ENCODE measurements around the gene TOE1.
"Not testable (repeated sequence)": the region's sequence is repeated elsewhere in the genome, so short reads cannot be mapped to it uniquely, and the experiment has no call there.

Gene TOE1

DNA sequence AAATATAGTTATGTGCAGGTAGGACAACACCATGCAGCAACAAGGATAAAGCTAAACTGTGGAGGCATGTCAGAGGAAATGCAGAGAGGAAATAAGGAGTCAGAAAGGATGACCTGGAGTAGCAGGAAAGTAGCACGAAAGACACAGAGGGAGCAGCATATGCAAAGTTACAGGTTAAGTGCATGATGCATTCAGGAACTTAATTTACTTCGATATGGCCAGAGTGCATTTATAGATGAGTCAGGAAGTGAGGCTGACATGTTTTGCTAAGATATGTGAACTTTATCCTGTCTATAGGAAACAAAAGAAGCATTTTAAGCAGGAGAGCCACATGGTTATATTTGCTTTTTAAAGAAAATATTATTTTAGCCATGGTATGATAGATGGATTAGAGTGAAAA lies 15.7 kb downstream of the TOE1 start:
- DNase-seq (ENCODE audit: low spot score), result no peak

DNA sequence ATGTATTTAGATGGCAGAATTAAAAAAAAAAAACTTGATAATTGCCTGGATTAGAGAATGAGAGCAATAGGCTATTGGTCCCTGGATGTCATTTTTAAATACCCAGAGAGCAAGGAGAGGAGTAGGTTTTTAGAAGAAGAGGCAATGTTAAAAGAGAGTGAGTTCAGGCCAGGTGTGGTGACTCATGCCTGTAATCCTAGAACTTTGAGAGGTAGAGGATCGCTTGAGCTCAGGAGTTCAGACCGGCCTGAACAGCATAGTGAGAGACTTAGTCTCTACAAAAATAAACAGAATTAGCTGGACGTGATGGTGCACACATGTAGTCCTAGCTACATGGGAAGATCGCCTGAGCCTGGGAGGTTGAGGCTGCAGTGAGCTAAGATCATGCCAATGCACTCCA lies 16.2 kb downstream of the TOE1 start:
- DNase-seq (ENCODE audit: low spot score), result no peak

DNA sequence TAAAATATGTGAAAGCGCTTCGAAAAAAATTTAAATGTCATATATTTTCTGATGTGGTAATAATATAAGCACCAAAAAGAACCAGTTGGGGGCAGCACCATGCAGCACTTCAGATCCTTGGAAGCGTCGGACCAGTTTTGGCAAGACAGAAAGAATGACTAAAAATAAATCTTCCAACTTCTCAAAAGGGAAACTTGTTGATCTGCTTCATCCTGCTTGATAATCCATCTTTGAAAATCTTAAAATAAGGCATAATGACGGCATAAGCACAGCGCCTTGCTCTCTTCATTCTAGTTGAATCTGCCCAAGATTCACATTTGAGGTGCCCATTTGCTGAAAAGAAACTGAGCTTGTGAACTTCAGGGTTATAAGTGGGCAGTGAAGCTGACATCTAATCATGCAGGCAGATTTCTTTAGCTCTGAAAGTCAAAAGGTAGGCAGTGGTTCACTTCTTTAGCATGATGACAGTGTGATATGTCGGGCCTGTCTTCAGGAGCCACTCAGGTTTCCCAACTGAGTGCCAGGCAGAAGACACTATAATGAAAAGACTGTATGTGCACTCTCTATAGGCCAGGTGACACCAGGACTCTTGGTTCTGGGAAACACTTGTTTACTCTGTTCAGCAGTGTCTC lies 20.0 kb downstream of the TOE1 start:
- peak; percentile 40 for DNase-seq (ENCODE audit: low spot score)

DNA sequence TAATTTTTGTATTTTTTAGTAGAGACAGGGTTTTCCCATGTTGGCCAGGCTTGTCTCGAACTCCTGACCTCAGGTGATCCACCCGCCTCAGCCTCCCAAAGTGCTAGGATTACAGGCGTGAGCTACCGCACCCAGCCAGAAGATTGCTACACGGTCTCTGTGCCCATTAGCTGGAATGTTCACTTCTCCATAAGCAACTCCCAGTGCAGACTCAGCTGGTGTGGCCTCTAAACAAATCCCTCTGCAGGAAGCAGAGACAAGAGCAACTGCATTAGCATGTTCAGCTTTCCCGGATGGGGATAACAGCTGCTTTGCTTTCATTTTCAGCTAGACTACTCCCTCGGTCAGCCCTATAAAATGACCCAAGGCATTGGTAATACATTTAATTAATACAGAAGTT lies 21.0 kb downstream of the TOE1 start:
- DNase-seq (ENCODE audit: low spot score), result peak; percentile 55

DNA sequence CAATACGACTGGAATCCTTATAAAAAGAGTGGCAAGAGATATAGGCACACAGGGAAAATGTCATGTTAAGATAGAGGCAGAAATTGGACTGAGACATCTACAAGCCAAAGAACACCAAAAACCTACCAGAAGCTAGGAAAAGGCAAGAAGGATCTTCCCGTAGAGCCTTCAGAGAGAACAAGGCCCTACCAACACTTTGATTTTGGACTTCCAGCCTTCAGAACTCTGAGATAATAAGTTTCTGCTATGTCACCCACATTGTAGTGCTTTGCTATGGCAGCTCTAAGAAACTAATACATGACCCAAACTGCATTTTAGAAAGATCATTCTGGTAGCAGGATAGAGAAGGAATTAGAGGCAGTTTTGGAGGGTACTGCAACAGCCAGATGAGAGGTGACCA lies 24.3 kb downstream of the TOE1 start:
- DNase-seq (ENCODE audit: low spot score), result no peak

DNA sequence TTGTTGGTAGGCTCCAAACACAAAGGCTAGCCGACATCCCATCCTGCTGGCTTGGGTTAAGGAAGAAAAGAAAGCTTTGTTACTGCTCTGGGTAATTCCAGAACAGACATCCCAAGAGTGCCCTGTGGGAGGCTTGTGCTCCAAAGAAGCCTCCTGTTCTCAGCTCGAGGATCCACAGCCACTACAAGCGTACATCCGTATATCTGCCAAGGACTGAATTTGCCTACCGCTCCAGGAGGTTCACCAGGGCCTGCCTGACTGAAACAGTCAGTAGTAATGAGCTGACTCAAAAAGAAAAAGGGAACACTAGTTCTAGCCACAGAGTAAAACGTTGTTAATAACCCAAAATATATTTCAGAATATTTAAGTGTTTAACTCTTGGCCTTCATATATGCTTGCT lies 25.1 kb downstream of the TOE1 start:
- DNase-seq (ENCODE audit: low spot score), result no peak

DNA sequence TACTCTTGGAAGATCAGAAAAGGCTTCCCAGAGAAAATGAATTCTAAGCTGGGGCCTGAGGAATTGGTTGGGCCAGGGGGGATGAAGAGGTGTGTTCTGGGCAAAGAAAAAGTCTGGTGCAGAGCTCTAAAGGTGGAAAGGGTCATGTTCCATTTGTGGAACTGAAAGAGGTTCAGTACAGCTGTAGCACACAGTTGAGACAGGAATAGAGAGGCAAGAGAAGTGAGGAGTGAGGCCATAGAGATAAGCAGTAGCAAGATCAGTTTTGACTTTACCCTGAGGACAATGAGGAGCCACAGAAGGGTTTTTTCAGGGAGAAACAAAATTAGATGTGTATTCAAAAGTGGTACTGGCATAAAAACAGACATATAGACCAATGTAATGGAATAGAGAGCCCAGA lies 30.6 kb downstream of the TOE1 start:
- no peak for DNase-seq (ENCODE audit: low spot score)

DNA sequence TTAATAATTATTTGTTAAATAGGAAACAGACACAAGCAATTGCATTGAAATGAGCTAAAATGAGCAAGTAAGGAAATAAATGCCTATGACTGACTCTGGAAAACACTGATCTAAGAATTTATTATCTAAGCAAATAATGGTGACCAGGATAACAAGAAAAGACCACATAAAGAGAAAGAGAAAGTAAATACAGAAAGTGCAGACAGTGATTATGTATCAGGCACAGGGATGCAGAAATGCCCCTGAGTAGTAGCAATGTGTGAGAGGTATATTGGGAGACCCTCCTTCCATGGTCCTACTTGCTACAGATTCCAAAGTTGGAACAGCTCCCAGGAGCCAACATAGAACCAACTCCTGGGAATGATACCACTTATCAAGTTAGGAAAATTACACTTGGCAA lies 33.6 kb downstream of the TOE1 start:
- DNase-seq (ENCODE audit: low spot score), result no peak

DNA sequence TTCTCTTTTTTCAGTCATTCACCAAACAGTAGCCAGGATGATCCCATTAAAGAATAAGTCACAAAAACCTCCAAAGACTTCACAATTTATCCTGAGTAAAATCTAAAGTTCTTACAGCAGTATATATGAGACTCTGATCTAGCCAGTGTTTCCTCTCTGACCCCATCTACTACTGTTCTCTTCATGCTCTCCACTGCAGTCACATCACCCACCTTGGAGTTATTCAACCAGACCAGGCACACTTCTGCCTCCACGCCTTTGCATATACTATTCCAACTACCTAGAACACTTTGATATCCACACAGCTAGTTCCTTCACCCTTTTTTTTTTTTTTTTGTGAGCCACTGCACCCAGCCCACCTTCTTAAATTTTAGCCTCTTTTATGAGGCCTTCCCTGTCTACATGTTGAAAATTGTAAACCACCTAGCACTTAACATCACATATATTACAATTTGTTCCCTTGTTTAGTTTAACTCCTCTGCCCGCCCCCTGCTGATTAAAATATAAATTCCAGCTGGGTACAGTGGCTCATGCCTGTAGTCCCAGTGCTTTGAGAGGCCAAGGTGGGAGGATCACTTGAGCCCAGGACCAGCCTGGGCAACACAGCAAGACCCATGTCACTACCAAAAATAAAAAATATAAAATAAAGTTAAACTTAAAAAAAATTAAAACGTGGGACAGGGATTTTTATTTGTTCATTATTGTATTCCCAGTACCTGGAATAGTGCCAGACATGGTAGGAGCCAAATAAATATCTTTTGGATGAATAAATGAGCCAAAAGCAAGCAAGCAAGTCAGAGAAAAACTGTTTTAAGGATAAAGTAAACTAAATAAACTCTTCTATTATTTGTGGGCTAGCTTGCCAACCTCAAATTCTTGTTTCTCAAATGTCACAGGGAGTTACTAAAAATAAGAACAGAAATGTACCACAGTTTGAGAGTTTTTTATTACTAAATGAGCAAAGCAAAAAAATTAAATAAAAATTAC lies 35.4 kb downstream of the TOE1 start:
- peak; percentile 10 for DNase-seq (ENCODE audit: low spot score)

DNA sequence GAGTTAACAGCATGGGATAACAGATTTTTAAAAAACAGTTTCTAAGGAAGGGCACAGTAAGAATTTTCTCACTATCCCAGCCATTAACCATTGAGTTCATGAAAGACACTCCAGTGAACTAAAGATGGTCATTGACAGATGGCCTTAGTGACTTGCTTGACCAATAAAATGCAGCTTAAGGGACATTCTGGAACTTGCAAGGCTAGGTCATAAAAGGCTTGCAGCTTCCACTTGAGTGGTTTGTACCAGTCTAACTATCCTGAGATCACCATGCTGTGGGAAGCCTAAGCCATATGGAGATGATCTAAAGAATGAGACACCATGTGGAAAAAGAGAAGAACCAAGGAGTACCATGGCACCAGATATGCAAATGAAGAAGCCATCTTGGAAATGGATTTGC lies 38.2 kb downstream of the TOE1 start:
- DNase-seq (ENCODE audit: low spot score), result no peak

DNA sequence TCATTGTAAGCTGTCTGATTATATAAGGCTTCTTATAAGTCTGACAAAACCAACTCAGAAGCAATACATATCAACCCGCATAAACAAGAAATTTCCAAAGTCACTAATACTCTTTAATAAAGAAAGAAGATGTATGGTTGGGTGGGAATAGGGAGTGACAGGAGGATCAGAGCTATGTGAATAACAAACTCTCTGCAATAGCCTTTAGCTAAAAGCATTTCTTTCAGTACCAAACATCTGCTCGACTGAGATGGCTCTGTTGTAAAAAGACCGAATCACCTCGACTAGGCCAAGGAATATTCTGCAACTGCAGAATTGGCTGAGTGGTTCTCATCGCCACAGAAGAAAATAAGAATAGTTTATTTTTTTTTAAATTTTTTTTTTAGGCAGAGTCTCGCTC lies 39.6 kb downstream of the TOE1 start:
- no peak for DNase-seq (ENCODE audit: low spot score)

DNA sequence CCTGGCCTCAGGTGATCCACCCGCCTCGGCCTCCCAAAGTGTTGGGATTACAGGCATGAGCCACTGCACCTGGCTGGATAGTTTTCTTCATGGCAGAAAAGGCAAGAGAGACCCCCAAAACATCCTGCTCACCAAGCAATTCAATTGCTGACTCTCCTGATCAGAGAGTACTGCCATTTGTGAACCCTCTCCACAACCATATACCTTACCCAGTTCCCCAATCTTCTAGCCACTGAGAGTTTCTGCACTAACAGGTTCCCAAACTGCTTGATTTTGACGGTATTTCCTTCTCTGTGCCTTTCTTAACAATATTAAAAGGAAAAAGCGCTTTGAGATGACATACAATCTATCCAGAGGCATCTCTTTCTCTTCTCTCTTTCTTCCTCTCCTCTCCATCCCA lies 40.2 kb downstream of the TOE1 start:
- DNase-seq (ENCODE audit: low spot score), result no peak

DNA sequence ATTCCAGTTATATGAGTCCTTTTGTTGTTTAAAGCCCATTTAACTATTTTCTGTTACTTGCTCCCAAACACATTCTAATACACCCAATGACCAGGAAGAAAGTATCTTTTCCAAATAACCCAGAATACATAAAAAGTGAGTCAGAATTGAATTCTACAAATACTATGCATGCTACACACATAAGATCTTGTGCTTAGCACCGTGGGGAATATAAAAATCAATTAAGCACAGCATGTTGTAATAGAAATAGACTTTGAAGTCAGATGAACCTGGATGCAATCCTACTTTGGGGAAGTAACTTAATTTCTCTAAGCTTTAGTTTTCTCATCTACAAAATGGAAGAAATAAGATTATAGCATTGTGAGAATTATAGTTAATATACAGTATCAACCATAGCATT lies 40.8 kb downstream of the TOE1 start:
- no peak for DNase-seq (ENCODE audit: low spot score)

DNA sequence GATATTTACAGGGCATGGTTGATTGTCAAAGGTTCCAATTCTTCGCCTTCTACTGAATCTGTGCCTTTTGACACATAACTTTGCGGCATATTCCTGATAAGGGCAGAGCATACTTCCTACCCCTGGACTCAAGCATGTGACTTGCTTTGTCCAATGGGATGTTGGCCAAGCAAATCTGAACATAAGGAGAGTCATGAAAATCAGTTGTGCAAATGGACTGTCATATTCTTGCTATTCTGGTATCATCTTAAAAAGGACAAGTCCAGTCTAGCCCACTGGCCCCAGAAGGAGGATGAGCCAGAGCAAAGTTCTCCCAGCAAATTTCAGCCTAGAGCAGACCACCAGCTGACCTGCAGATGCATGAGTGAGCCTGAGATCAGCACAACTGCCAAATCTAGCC lies 41.3 kb downstream of the TOE1 start:
- no peak for DNase-seq (ENCODE audit: low spot score)

DNA sequence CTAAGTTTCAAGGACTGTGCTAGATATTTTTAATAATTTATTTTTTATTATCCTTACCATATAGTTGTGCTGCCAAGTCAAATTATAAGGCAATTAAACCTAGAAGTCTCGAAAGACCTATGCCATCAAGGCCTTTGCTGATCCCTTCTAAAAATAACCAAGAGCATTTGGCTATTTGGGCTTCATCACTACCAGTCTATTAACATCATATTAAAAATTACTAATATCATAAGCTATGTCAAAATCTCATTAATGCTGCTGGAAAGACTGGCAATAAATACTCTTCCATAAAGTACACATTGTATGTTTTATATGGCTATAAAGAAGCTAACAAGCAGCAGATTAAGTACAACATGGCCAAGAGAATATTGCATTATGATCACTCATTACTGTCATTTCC lies 43.2 kb downstream of the TOE1 start:
- DNase-seq (ENCODE audit: low spot score), result no peak

DNA sequence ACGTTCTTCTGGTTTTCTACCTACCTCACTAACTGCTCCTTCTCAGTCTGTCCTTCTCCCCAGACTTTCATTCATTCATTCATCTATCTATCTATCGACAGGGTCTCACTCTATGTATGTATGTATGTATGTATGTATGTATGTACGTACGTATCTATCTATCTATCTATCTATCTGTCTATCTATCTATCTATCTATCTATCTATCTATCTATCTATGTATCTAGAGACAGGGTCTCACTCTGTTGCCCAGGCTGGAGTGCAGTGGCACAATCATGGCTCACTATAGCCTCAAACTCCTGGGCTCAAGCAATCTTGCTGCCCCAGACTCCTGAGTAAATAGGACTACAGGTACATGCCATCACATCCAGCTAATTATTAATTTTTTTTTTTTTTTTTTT lies 44.2 kb downstream of the TOE1 start:
- DNase-seq (ENCODE audit: low spot score), result not testable (repeated sequence)

DNA sequence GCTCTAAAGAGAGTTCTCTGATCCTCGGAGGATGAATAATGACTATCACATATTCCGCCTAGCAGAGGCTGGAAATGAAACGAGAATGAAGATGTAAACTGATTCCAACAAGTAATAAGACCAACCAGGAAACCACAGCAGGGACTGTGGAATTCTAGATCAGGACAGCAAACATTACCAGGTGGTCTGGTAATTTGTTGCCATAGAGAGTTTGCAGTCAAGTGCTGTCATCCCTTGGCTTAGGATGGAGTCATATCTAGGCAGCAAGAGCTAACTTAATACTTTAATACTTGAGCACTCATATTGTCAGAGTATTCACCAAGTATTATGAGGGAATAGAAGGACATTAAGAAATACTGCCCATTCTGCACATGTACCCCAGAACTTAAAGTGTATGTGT lies 45.3 kb downstream of the TOE1 start:
- no peak for DNase-seq (ENCODE audit: low spot score)

DNA sequence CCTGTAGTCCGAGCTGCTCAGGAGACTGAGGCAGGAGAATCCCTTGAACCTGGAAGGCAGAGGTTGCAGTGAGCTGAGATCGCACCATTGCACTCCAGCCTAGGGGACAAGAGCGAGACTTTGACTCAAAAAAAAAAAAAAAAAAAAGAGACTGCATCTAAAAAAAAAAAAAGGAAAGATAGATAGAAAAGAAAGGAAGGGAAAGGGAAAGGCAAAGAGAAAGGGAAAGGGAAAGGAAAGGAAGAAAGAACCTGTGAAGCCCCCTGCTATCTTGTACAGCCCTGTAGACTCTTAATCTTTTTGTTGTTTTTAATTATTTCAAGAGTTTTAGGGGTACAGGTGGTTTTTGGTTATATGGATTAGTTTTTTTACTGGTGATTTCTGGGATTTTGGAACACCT lies 46.2 kb downstream of the TOE1 start:
- DNase-seq (ENCODE audit: low spot score), result no peak
